Gastrocnemius medialis (tissue), 4 donors: ENCODE measurements around the gene CDK2AP2.
"Not testable (repeated sequence)": the region's sequence is repeated elsewhere in the genome, so short reads cannot be mapped to it uniquely, and the experiment has no call there.

Experiments used
- POLR2A ChIP-seq, 2 donors: fragments of 450-650 bp; IDR thresholded peaks; one replicate each; pipeline ENCODE4 v1.6.1; 2017; ENCODE audit warnings: antibody characterized with exemption in 2 of 2, mild to moderate bottlenecking in 2 of 2, moderate library complexity in 2 of 2
- TF ChIP-seq, protein P1 (sequence below), 5 experiments: fragments of 450-650 bp in 3 of 5; fragments of 200-600 bp in 2 of 5; sonication (generic) in 2 of 5; IDR thresholded peaks in 4 of 5; conservative IDR thresholded peaks in 1 of 5; 1 replicate in 4 of 5; 2 replicates in 1 of 5; pipeline ENCODE4 v1.5.1; 2016 to 2019; ENCODE audit warnings: antibody characterized with exemption in 5 of 5, mild to moderate bottlenecking in 3 of 5, moderate library complexity in 3 of 5

DNA sequence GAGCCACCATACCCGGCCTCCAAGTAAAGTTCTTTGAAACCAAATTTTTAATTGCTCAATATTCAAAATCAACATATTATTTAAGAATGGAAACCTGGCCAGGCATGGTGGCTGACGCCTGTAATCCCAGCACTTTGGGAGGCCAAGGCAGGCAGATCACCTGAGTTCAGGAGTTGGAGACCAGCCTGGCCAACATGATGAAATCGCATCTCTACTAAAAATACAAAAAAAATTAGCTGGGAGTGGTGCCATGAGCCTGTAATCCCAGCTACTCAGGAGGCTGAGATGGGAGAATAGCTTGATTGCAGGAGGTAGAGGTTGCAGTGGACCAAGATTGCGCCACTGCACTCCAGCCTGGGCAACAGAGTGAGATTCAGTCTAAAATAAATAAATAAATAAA is 40.1 kb upstream of the CDK2AP2 start:
- TF ChIP-seq, protein P1, sequence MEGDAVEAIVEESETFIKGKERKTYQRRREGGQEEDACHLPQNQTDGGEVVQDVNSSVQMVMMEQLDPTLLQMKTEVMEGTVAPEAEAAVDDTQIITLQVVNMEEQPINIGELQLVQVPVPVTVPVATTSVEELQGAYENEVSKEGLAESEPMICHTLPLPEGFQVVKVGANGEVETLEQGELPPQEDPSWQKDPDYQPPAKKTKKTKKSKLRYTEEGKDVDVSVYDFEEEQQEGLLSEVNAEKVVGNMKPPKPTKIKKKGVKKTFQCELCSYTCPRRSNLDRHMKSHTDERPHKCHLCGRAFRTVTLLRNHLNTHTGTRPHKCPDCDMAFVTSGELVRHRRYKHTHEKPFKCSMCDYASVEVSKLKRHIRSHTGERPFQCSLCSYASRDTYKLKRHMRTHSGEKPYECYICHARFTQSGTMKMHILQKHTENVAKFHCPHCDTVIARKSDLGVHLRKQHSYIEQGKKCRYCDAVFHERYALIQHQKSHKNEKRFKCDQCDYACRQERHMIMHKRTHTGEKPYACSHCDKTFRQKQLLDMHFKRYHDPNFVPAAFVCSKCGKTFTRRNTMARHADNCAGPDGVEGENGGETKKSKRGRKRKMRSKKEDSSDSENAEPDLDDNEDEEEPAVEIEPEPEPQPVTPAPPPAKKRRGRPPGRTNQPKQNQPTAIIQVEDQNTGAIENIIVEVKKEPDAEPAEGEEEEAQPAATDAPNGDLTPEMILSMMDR (IDR thresholded peaks at IDR 0.05 in 4 of 5, conservative IDR thresholded peaks at IDR 0.05 in 1 of 5), result not testable (repeated sequence)
- TF ChIP-seq POLR2A (IDR thresholded peaks at IDR 0.05), result not testable (repeated sequence)
